Smooth muscle cell (in vitro differentiated cells): ENCODE results near the gene SNX24. TPM values are rescaled to one million over a fixed set of nuclear protein-coding genes. Genes with fewer than 3 reads are reported as not detected.

Source experiments
- DNase-seq: peaks from one replicate; lab custom pipeline; 2025; ENCODE audit not compliant: unreplicated experiment; lab: John Stamatoyannopoulos, UW
- H2AFZ ChIP-seq: fragments of 200-600 bp; sonication (generic); 2 replicates; pipeline ENCODE4 v1.6.0; 2016; ENCODE audit warnings: antibody characterized with exemption, low read depth, mild to moderate bottlenecking
- H3F3A ChIP-seq: fragments of 200-600 bp; sonication (generic); 2 replicates; pipeline ENCODE4 v1.6.0; 2017; ENCODE audit warnings: antibody characterized with exemption, low read depth
- H3K27ac ChIP-seq: fragments of 200-600 bp; sonication (generic); 2 replicates; pipeline ENCODE4 v1.5.1; 2016; ENCODE audit warnings: low read depth, mild to moderate bottlenecking
- H3K27me3 ChIP-seq: fragments of 200-600 bp; sonication (generic); 2 replicates; pipeline ENCODE4 v1.6.1; 2016; ENCODE audit warnings: low read depth, mild to moderate bottlenecking
- H3K36me3 ChIP-seq: fragments of 200-600 bp; sonication (generic); 2 replicates; pipeline ENCODE4 v1.5.1; 2016; ENCODE audit warnings: low read depth
- H3K4me1 ChIP-seq: fragments of 200-600 bp; sonication (generic); 2 replicates; pipeline ENCODE4 v1.5.1; 2016; ENCODE audit warnings: low read depth
- H3K4me2 ChIP-seq: fragments of 200-600 bp; sonication (generic); 2 replicates; pipeline ENCODE4 v1.6.0; 2016; ENCODE audit warnings: mild to moderate bottlenecking
- H3K4me3 ChIP-seq: fragments of 200-600 bp; sonication (generic); 2 replicates; pipeline ENCODE4 v1.5.1; 2016; ENCODE audit warnings: mild to moderate bottlenecking
- H3K79me2 ChIP-seq: fragments of 200-600 bp; sonication (generic); 2 replicates; pipeline ENCODE4 v1.6.0; 2016; ENCODE audit warnings: low read depth, mild to moderate bottlenecking
- H3K9ac ChIP-seq: fragments of 200-600 bp; sonication (generic); 2 replicates; pipeline ENCODE4 v1.6.0; 2016; ENCODE audit warnings: low read depth
- H3K9me3 ChIP-seq: fragments of 200-600 bp; sonication (generic); replicated peaks from 2 replicates; pipeline ENCODE4 v1.5.1; 2016; ENCODE audit warnings: low read depth
- H4K20me1 ChIP-seq: fragments of 200-600 bp; sonication (generic); 2 replicates; pipeline ENCODE4 v1.6.0; 2016; ENCODE audit warnings: low read depth
- CTCF ChIP-seq: fragments of 200-600 bp; sonication (generic); IDR thresholded peaks from 2 replicates; pipeline ENCODE4 v1.5.1; 2017; ENCODE audit warnings: borderline replicate concordance, mild to moderate bottlenecking, antibody characterized with exemption; ENCODE audit not compliant: insufficient read depth, poor library complexity, severe bottlenecking
- WGBS: methylation state at CpG from one replicate; pipeline ENCODE4 v1.1.7; 2016; ENCODE audit warnings: low lambda C conversion rate; 5-methylcytosine and 5-hydroxymethylcytosine counted together
- polyA plus RNA-seq: library from polyadenylated mRNA; unstranded; fragments of >200 nt; fragmentation: Nextera tagmentation; extraction: Ambion mirVana; gene quantifications from 2 replicates; pipeline ENCODE4 v1.2.1, GENCODE V29; 2016
- total RNA-seq: library from RNA; depleted of rRNA; stranded (reverse); fragments of >200 nt; gene quantifications from 2 replicates; pipeline ENCODE4 v1.2.3, GENCODE V29; 2014

SNX24 gene
- total and polyA plus RNA-seq, 2 experiments from 2014 or later, result 15.3 to 44.9 TPM

- Histone ChIP-seq H3K9me3 (no peaks in the 10 kb centered on the region), H3K79me2 (peaks cover 48% of the 10 kb centered on the region), H3F3A (peaks cover 7% of the 10 kb centered on the region), H3K27me3 (no peaks in the 10 kb centered on the region), H3K4me3 (no peak overlapping the region), H4K20me1 (peaks cover 23% of the 10 kb centered on the region), H3K9ac (no peak overlapping the region), H2AFZ (no peak overlapping the region), H3K4me2 (peak overlapping the region; percentile 49), H3K27ac (peak overlapping the region; percentile 48), H3K4me1 (no peaks in the 10 kb centered on the region), H3K36me3 (no peaks in the 10 kb centered on the region)
- TF ChIP-seq CTCF, result peak; percentile 63
- DNase-seq, result no peak
- WGBS, result 49% methylated on average over 4 of the region's 4 CpGs
Observed at GRCh38 chr5:122896598-122897282, 51.3 kb downstream of the SNX24 start.

- Histone ChIP-seq H3K27ac (peak overlapping the region; percentile 17), H3K4me2 (peak overlapping the region; percentile 49)
Observed at GRCh38 chr5:122897283-122897602, 51.8 kb downstream of the SNX24 start.

GRCh38 chr5:122901346-122901745, 55.9 kb downstream of the SNX24 start:
- Histone ChIP-seq H3K36me3 (no peaks in the 10 kb centered on the region), H3K27ac (no peak overlapping the region), H3K9ac (no peak overlapping the region), H4K20me1 (peaks cover 23% of the 10 kb centered on the region), H3K4me2 (no peak overlapping the region), H3K9me3 (no peaks in the 10 kb centered on the region), H3K79me2 (peaks cover 44% of the 10 kb centered on the region), H2AFZ (no peak overlapping the region), H3F3A (peaks cover 7% of the 10 kb centered on the region), H3K4me1 (no peaks in the 10 kb centered on the region), H3K27me3 (no peaks in the 10 kb centered on the region), H3K4me3 (no peak overlapping the region)
- 79% methylated on average over 2 of the region's 2 CpGs for WGBS
- TF ChIP-seq CTCF, result no peak
- DNase-seq, result no peak

More at GRCh38 chr5:122897283-122897602, 51.8 kb downstream of the SNX24 start:
- no peaks in the 10 kb centered on the region for H3K36me3 ChIP-seq
- H3K27me3 ChIP-seq, result no peaks in the 10 kb centered on the region
- H2AFZ ChIP-seq, result no peak overlapping the region
- H3K79me2 ChIP-seq, result peaks cover 48% of the 10 kb centered on the region
- H4K20me1 ChIP-seq, result peaks cover 23% of the 10 kb centered on the region
- no peak overlapping the region for H3K4me3 ChIP-seq
- no peak for TF ChIP-seq CTCF
- no peaks in the 10 kb centered on the region for H3K9me3 ChIP-seq
- DNase-seq, result no peak
- no peaks in the 10 kb centered on the region for H3K4me1 ChIP-seq
- peaks cover 7% of the 10 kb centered on the region for H3F3A ChIP-seq
- H3K9ac ChIP-seq, result no peak overlapping the region

- H2AFZ ChIP-seq, result no peak overlapping the region
- H3K27ac ChIP-seq, result no peak overlapping the region
- H3K4me1 ChIP-seq, result peaks cover 6% of the 10 kb centered on the region
- H3K36me3 ChIP-seq, result no peaks in the 10 kb centered on the region
- H3K9ac ChIP-seq, result no peak overlapping the region
- H3K27me3 ChIP-seq, result no peaks in the 10 kb centered on the region
- 30% methylated on average over 1 of the region's 1 CpG for WGBS
- no peak overlapping the region for H3K4me3 ChIP-seq
- peaks cover 44% of the 10 kb centered on the region for H3K79me2 ChIP-seq
- H3F3A ChIP-seq, result no peaks in the 10 kb centered on the region
- peaks cover 20% of the 10 kb centered on the region for H4K20me1 ChIP-seq
- no peaks in the 10 kb centered on the region for H3K9me3 ChIP-seq
- no peak overlapping the region for H3K4me2 ChIP-seq
- DNase-seq, result no peak
- no peak for TF ChIP-seq CTCF
Observed at GRCh38 chr5:122902263-122902662, 56.9 kb downstream of the SNX24 start.
